Fibroblast of the conjunctiva (primary cell): ENCODE results near the gene MEX3B.
A peak's percentile ranks its signal among the peaks of the same experiment; 100 is the strongest.

ENCODE experiments used
- DNase-seq: peaks from one replicate; pipeline ENCODE4 v3.0.0-alpha.2; 2010; ENCODE audit warnings: low read depth

Gene MEX3B

GRCh38 chr15:82045892-82046665 lies at the start of gene MEX3B:
MEX3B (minus strand) TSS chr15:82046018; CDS start chr15:82045705, 313 bp downstream.
- DNase-seq, result peak; percentile 95

- peak; percentile 85 for DNase-seq
Observed at GRCh38 chr15:82093774-82094211, 48.0 kb upstream of the MEX3B start.

DNA sequence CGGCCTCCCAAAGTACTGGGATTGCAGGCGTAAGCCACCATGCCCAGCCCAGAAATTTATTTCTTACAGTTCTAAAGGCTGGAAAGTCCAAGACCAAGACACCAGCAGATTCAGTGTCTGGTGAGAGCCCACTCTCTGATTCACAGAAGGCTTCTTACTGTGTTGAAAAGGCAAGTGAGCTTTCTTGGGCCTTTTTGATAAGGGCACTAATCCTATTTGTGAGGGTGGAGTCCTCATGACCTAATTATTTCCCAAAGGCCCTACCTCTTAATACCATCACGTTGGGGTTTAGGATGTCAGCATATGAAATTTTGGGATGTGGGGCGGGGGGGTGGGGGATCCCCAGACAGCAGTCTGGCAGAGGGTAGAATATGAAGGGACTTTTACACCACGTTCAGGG lies 47.5 kb upstream of the MEX3B start:
- no peak for DNase-seq

DNA sequence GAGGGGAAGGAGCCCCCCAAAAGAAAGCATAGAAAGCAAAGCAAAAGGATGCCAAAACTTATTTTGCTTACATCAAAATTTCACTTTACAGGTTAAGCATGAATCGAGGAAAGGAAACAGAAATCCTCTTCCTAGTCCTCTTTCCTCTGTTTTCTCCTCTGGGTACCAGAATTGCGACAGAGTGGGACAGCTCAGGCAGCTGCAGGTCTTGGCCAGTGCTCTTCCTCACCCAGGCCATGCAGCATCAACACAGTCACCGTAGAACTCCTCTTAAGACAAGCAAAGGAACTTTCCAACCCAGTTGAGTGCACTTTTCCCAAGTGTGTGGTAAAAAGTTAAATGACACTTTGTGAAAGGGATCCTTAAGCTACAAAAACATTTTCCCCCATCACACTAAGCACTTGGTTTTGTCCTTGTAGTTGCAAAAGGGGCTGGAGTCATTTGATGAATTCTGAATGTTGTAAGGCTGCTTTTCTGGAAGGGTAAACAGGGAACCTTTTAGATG lies 45.9 kb upstream of the MEX3B start:
- no peak for DNase-seq

DNA sequence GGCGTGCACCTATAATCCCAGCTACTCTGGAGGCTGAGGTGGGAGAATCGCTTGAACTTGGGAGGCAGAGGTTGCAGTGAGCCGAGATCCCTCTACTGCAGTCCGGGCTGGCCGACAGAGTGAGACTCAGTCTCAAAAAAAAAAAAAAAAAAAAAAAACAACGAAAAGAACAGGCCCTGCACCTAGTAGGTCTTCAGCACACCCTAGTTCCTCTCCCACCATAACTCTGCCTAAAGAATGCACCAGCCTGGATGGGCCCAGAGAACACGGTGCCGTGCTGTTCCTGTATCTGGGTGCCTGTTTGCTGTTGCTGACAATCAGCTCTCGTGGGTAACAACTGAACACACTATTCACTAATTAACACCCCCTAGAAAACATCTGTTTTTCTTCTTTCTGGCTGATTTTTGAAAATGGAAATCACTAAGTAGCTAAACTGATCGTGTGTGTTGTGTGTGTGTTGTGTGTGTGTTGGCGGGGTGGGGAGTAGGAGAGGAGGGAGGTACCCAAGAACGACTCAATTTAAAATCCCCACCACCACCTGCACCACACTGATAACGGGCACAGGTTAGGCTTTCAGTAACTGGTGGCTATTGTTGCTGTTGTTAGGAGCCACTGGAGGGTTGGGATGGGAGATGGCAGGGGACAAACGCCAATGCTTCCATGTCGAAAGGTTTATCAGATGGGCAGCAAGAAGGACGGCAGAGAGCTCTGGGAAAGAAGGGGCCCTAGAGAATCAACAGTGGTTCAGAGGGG lies 40.6 kb upstream of the MEX3B start:
- no peak for DNase-seq

GRCh38 chr15:82081914-82082762 lies 36.3 kb upstream of the MEX3B start:
- DNase-seq, result no peak

- DNase-seq, result no peak
Observed at GRCh38 chr15:82080774-82081173, 35.0 kb upstream of the MEX3B start.

DNA sequence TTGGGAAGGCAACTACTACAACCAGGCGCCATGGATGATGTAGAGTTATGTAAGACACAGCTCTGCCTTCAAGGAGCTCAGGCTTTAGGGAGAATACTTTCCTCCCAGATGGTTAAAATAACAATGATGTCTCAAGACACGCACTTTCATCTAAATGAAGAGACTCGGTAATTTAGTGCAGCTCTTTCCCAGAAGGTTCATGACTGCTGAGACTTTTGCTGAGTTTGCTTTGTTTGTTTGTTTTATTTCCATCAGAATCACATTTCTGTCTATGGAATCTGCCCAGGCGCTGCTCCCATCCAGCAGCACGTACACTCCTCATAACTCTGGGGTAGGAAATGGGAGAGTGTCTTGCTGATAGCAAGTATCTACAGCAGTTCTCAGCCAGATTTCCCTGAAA lies 33.9 kb upstream of the MEX3B start:
- DNase-seq, result no peak

GRCh38 chr15:82074610-82075009 lies 28.8 kb upstream of the MEX3B start:
- DNase-seq, result no peak

DNA sequence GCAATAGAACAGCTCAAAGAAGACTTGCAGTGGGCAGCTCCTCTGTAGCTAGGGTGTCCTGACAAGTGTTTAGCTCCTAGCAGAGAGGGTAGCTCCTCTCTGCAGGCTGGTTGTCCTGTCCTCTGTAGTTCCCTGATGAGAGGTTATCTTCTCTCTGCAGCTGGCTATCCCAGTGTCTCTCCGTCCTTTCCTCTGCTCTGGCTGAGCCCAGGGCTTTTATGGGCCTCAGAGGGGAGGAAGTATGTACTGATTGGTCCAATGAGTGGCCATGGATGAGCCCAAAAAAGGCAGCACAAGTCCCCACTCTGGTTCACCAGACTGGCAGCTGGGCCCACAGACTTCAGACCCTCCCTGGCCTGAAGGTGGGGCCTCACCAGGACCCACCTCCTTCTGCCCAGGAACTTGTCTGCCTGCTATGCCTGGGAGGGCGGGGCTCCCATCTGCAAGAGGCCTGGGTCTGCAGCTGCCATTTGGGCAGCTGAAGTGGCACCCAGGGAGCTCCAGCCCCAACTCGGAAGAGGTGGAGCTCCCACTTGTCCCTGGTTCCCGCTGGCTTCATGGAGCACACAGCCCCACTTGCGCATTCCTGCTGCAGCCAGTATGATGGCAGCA lies 27.2 kb upstream of the MEX3B start:
- no peak for DNase-seq

DNA sequence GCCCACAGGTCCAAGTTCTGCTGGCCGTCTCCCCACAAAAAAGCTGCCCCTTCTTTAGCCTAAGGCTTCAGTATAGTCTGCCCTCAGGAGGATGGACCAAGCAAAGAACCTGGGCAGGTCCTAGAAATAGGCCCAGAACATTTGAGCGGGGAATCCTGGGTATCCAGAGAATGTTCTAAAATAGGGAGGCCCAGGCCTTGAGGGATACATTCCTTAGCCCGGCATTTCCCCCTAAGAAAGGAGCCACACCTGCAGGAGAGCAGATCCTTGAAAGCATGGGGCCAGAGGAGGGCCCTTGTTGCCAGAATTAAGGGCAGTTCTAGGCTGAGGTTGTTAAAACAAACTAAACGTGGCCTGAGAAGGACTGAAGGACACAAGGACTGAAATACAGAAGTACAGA lies 20.6 kb upstream of the MEX3B start:
- DNase-seq, result no peak

DNA sequence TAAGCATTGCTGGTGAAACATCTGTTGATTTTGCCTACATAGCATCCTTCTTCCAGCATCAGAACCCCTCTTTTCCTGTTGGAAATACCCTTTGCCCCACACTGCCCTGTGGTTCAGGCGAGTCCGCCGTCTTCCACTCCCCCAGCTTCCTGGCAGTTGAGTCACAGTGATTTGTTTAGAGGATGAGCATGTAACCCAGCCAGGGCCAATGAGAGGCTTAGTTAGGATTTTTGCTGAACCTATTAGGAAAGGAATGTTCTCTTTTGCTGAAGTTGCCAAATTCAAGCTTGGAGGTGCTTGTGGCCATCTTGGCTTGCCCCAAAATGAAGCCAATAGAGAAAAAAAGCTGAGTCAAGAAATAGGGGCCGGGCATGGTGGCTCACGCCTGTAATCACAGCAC lies 19.0 kb upstream of the MEX3B start:
- DNase-seq, result no peak

DNA sequence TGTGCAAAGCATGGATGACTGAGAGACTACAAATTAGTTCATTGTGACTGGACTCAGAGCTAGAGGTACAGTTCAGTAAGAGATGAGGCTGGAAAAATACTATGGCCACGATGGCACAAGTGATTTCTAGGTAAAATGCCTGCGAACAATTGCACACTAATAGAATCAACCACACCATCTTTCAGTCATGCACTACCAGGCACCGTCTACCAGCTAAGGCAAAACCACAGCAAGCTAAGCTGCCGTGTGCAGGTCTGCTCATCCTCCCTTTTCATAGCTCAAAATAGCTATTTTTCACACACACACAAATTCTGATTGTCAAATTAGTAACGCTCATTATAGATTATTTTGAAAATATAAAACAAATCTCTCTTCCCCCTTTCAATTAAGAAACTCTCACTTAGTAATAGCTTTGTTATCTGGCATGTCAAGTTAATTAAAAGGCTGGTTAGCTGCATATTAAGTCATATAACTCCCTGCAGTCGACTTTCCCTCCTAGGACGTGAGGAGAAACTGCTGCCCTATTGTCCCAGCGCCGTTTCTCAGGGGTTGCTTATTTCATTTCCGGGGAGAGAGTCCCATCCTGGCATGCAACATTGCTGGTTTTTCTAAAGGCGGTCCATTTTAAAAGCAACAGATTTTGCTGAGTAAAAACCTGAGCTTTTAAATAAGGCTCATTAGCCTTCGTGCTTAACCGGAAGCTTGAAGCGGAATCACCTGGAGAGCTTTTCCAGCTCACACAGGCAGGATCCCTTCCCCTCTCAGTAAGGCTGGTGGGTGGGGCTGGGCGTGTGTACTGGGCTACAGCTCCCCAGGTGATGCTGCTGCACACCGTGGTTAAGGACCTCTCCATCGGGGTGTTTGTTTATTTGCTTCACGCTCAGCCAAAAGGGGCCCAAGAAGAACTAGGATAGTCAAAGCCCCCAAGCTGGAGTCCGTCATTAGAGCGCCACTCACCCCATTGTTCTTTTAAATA lies 16.9 kb upstream of the MEX3B start:
- DNase-seq, result no peak

DNA sequence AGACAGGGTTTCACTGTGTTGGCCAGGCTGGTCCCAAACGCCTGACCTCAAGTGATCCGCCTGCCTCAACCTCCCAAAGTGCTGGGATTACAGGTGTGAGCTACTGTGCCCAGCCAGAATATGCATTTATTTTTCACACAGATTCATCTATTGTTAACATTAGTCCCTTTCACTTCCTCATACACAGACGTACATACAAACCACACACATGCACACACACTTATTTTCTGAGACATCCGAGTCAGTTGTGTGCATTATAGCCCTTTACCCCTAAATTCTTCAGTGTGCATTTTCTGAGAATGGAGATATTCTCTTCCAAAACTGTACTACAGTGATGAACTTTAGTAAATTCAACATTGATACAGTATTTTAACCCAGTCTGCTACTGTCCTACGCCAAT lies 15.0 kb upstream of the MEX3B start:
- DNase-seq, result no peak

DNA sequence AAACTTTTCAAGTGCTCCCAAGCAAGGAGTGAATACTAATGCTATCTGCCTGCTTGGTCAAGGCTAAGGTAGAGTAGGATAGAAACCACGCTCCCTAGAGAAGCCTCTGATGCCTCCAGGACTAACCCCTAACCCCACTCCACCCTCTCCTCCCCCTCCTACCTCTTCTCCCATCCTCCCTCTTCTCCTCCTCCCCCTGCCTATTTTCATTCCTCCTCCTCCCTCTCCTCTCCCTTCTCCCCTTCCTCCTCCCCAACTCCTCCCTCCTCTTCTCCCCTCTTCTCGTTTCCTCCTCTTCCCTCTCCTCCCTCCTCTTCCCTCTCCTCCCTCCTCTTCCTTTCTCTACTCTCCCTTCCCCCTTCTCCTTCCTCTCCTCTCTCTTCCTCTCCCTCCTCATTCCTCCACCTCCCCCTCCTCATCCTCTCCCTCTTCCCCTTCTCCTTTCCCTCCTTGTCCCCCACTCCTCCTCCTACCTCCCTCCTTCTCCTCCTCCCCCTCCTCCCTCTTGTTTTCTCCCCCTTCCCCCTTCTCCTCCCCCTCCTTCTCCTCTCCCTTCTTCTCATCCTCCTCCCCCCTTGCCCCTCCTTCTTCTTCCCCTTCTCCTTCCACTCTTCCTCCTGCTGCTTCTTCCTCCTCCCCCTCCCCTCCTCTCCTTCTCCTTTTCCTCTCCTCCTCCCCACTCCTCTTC lies 12.8 kb upstream of the MEX3B start:
- no peak for DNase-seq

- no peak for DNase-seq
Observed at GRCh38 chr15:82058026-82058425, 12.2 kb upstream of the MEX3B start.

DNA sequence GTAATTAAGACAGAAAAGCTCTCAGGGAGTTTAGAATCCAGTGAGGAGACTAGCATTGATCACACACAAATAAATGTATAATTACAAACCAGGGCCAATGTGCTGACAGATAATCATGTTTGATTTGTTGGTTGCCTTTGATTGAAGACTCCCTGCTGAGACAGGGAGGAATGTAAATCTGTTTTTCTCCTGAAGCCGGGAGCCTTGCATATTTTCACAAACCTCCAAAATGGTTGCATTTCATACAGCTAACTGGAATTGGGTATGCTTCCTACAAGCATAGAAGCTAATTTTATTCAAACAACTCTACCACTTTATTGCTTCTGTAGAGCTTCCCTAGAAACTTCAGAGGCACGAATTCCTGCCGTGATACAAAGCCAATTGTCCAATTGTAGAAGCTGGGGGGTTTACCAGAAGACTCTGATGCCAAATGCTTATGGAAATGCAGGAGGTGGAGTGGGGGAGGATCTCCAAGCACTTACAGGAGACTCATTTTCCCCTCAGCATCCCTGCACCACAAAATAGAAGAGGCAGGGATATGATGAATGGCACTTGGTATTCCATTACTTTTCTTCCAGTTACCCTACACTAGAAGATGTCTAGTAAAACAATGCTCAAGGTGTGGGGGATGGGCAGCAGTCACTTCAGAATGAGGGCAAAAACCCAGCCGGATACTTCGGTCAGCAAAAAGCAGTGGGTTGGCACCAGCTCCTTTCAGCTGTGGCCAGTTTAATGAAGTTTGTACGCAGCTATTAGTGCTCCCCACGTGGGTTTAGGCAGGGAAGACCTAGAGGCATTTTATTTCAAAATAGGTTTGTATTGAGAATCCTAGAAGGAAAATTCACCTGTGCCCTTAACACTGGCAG lies 11.4 kb upstream of the MEX3B start:
- DNase-seq, result no peak

GRCh38 chr15:82052751-82053150 lies 6.9 kb upstream of the MEX3B start:
- DNase-seq, result no peak

- no peak for DNase-seq
Observed at GRCh38 chr15:82051664-82052063, 5.8 kb upstream of the MEX3B start.
